GM19467 (cell line): ENCODE measurements around the gene STRIP1.
"Not testable (repeated sequence)": the region's sequence is repeated elsewhere in the genome, so short reads cannot be mapped to it uniquely, and the experiment has no call there.

Source experiments
- ATAC-seq: cut with Tn5 transposase; IDR thresholded peaks from one replicate; pipeline ENCODE4 v1.9.1; 2021; ENCODE audit warnings: mild to moderate bottlenecking, moderate library complexity; ENCODE audit not compliant: unreplicated experiment

The STRIP1 gene

DNA sequence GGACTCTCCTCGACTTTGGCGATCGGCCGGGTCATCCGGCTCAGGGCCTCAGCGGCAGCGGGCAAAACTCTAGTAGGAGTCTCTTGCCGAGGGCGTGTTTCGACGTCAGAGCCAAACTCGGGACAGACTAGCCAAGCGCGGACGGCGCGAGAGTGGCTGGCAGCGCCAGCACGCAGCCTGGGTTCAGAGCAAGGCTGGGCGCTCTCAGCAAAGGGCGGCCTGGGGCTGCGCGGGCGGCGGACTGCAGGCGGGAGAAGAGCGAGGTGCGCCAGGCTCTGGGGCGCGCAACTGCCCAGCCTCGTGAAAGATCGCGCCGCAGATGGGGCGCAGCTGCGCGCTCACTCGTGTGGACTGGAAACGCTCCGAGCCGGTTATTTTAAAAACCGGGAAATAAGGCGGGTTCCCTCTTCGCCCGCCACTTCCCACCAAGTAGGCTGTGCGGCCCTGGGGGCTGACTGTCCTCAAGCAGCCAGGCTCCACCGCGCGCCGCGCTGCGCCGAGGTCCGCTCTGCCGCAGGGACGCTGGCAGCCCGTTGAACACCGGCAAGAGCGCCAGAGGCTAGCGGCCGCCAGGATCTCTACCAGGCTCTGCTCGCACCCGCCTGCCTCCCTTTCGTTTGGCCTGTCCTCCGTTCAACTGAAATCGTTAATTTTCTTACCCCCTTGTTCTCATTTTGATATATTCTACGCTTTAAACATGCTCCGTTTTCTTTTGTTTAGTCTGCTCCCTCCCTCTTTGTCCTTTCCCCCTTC is 33.6 kb downstream of the STRIP1 start:
- no peak for ATAC-seq

DNA sequence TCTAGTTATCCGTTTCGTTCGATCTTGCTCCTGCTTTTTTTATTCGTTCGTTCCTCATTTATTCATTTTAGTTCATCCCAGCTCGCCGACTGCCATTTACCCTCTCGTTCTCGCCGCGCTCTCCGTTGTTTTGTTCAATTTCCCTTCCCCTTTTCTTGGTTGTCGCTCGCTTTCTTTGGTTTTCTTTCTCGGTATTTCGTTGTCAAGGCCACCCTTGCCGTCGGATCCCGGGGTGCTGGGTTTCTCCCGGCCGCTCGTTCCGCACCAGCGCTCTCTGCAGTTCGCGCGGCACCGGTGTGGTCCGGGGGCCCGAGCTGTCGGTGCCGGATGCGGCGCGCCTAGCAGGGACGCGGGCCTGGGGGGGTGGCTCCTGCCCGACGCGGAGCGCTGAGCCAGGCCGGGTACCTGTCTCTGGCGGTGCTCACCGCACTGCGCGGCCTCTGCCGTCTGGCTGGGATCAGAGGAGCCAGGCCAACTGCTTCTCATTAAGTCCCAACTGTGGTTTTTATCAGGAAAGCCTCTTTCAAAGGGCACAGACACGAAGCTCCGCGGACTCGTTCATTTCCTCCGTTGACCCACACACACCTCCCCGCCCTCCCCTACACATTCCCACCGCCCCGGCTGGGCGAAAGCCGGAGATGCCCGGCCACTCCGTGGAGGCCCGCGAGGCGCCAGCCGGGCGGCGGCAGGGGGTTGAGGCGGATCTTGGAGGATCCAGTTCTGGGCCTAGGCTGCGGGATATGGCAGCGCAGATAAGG is 34.4 kb downstream of the STRIP1 start:
- no peak for ATAC-seq

DNA sequence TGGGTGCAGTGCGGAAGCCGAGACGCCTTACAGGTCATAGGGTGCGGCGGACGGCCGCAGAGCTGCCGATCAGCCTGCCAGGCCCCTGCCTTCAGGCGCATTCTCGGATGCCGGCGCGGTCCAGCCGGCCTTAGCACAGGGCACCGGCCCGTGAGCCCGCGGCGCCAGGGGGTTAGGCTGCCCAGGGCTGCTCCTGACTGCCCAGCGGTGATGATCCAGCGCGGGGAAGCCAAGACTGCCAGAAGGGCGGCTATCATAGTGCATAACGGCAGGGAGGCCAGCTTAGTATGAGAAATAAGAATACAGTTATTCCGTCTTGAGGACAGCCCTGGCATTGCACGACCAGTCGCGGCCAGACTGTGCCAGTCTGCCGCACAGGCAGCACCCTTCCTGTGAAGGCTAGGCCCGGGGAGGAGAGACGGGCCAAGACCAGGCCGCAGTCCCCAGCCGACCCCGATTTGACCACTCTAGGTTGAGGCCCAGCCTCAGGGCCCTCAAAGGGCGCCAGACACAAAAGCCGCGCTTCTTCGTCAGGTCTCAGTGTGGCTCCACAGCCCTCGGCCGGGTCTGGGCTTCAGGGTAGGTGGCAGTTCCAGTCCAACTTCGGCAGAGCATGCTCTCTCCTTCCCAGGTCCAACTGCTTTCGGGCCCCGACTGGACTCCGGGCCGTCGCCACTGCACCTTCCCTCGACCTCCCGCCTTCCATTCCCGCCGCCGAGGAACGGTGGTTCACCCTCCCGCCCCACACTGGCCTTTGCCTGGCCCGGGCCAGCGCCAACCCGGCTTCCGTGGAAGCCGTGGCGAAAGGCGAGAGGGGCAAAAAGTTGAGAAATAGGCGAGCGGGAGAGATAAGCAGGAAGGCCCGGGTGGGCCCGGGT is 35.2 kb downstream of the STRIP1 start:
- no peak for ATAC-seq

DNA sequence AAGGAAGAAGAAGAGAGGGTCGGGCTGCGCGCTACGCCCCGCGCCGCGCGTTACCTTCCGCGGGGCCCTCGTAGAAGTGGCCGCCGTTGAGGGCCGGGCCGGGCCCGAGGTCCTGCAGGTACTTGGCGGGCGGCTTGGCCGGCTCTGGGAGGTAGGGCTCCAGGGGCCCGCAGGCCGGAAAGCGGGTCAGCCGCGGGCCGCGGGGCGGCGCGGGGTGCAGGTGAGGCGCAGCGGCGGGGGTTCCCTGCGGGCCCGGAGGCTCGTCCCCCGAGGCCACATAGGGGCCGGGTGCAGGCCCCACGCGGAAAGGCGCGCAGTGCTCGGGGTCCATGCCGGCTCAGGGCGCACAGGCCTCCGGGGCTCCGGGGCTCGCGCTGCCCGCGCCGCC is 35.9 kb downstream of the STRIP1 start:
- no peak for ATAC-seq

DNA sequence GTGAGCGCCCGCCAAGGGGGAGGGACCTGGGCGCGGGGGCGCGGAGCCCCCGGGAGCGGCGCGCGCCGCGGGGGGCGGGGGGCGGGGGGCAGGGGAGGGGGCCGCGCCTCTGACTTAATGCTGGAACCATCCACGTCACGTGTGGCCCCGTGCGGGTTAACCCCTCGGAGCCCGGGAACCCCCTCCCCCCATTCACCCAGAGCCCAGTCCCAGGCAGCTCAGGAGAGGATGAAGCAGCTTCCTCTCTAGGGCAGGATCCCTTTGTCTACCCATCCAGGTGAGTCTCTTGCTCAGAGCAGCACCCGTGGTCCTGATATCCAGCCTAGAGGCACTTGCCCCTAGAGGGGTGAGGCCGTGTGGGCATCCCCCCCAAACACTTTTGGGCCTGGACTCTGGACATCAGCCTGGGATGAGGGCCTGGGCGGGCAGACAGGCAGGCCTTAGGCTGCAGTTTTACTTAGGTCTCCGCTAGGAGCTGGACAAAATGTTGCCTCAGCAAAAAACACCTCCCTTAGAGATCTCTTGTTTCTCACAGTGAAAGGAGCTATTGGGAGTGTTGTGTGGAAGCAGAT is 36.3 kb downstream of the STRIP1 start, which contains the start of gene ALX3:
TSS of gene ALX3 (minus strand) at position 2 of the 572 bp plus-strand sequence. CDS start 60 bp downstream, outside the sequence.
- ATAC-seq: no peak

DNA sequence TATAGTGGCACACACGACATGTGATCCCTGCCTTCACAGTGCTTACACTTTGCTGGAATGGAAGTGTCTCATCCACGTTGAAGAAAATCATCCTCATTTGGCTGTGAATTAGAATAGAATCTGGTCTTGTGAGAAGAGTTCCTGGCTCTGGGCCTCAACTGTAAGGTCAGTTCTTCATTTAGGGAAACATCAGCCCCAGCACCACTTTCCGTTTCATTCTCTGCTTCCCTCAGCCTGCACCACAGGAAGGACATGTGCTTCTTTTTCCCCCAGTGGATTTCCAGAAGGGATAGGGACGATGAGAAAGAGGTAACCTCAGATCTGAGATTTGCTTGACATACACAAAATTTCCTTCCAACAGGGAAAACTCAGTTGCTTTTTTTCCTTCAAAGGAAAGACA is 39.7 kb downstream of the STRIP1 start:
- no peak for ATAC-seq

DNA sequence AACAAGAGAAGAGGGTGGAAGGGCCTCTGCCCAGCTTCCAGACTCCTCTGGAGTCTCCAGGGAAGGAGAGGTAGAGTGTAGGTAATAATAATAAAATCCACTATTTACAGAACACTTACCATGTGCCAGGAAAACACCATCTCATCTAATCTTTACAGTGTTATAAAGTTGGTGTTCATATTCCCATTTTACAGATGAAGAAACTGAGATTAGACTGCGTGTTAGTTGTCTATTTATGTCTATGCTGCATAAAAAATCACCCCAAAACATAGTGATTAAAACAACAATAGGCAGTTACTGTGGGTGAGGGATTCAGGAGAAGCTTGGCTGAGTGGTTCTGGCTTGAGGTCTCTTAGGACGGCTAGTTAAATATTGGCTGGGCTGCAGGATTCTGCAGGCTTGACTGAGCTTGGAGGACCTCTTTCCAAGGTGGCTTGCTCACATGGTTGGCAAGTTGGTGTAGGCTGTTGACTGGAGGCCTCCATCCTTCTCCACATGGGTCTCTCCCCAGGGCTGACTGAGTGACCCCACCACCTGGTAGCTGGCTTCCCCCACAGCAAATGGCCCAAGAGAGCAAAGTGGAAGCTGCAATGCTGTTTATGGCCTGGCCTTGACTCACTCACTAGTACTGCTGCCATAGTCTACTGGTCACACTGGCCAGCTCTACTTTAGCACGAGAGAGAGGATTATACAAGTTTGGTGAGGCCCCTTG is 42.5 kb downstream of the STRIP1 start:
- ATAC-seq: no peak

DNA sequence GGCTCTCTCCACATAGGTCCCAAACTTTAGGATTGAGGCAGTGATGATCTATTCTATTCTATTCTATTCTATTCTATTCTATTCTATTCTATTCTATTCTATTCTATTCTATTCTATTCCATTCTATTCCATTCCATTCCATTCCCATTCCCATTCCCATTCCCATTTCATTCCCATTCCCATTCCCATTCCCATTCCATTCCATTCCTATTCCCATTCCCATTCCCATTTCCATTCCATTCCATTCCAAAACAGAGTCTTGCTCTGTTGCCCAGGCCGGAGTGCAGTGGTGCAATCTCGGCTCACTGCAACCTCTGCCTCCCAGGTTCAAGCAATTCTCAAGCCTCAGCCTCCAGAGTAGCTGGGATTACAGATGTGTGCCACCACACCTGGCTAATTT is 45.6 kb downstream of the STRIP1 start:
- not testable (repeated sequence) for ATAC-seq

DNA sequence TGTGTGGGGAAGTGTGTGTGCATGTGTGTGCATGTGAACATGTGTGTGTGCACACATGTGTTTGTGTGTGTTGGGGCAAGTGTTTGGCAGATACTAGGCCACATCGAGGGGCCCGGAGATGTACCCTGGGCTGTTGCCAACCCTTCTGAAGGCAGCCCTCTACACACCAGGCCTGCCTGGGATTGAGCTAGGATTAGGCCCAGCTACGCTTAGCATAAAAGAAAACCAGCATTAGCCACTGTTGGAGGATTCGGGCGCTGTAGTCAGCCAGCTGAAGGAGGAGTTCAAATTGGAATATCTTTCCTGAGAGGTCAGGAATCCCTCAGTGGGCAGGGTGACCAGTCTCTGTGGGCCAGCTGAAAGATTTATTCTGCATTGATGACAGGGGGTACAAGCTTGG is 46.6 kb downstream of the STRIP1 start:
- no peak for ATAC-seq

DNA sequence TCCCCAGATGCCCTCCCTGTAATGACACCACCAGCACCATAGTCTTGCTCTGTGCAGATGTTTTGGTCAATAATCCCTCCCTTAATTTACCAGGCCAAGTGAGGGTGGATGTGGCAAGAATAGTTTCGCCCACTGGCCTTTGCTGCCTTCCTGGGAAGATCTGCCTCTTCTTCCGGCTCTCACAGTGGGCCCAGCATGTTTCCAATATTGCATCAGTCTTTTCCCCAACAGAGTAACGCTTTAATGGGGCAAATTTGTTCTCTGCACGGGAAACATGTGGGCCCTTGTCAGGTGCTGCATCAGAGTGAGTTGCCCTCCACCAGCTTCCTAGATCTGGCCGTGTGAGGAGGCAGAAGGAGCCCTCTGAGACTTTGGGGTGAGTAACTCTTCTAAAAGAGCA is 48.1 kb downstream of the STRIP1 start:
- no peak for ATAC-seq

DNA sequence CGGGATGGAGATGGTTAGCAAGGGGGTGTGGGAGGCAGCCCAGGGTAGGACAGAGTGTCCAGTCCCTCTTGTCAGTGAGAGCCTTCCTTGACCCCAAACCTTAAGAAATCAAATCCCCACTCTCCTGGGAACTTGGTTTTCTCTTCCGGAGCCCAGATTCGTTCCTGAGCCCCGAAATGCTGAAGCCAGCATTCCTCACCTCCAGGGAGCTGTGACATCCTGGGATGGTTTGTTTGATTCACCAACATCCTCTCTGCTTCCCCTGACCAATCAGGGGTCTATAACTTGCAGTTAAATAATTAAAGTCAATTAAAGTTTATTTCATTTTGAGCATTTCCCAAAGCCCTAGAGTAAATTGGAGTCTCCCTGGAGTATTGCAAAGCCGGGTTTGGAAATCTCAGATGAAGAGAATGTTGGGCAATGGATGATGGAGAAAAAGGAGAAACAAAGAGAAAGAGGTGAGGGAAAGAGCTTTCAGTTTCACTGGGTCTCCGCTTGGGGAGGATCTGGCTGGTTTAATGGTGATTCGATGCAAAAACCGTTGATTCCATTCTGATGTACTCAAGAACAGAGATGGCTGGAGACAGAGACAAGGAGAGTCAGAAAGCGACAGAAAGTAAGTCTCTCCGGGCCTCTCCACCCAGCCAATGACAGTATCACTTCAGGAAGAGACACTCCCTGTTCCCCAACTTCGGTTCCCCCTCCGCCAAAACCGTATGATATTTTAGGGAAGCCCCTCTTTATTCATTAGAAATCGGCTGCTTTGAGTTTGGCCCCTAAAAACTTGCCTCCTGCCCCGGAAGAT is 48.8 kb downstream of the STRIP1 start:
- no peak for ATAC-seq

DNA sequence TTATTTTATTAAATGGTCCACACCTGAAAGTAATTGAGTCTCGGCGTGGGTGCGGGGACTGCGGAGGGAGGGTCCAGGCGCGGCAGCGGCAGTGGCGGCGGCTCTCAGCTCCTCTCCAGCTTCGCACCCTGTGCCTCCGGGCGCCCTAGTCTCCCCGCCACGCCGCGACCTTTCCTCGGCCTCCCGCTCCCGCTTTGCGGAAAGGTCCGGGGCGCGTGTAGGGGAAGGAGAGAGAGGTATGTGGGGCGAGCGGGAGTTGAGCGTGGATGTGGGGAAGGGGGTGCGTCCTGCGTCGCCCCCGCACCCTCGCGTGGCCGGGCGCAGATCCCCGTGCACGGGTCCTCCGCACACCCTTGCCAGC is 49.4 kb downstream of the STRIP1 start:
- no peak for ATAC-seq

DNA sequence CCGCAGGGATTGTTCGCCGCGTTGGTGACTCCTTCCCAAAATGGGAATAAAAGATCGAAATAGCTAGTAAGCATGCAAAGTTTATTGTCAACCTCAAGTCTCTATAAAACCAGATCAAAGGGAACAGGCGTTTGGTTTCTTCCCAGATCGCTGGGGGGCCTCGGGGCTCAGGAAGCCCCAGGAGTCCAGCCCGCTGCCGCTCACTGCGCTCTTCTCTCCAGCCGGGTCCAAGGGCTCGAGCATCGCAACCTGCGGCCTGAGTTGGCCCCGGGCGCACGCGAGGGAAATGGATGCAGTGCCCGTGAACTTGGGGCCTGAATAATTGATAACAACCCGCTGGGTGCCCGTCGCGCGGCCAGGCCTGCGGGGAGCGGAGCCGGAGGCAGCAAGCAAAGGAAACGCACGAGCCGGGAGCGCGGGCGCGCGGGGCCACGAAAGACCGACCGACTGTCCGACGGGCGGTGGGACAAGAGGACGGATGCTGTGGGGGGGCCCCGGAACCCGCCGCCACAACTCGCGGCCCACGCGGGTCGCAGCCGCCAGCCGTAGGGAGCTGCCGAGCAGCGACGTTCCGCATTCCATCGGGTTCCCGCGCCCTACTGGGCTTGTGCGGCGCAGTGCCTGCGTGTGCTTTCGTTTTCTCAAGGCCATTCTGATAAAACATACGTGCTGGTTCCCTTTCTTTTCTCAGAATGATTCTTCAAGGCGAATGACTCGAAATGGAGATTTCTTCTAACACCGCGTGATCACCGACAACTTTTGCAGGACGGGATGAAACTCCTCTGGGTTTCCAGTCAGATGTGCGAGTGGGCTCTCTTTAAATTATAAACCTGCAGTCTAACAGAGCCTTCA is 50.0 kb downstream of the STRIP1 start:
- ATAC-seq: no peak

DNA sequence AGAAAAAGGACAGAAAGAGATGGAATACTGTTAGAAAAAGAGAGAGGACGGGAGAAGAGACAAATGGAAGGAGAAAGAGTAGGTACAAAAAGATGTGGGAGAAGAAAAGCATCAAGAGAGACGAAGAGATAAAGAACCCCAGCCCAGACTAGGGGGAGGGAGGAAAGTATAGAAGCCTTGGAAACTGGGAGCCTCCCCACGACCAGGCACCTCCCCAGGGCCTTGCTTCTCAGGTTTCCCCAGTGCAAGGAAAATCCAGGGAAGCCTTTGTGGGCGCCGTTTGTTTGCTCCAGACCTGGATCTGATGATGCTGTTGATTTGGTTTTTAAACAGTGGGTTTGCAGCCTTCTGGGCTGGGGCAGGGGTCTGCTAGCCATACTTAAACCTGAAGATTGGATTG is 51.2 kb downstream of the STRIP1 start:
- ATAC-seq: no peak

DNA sequence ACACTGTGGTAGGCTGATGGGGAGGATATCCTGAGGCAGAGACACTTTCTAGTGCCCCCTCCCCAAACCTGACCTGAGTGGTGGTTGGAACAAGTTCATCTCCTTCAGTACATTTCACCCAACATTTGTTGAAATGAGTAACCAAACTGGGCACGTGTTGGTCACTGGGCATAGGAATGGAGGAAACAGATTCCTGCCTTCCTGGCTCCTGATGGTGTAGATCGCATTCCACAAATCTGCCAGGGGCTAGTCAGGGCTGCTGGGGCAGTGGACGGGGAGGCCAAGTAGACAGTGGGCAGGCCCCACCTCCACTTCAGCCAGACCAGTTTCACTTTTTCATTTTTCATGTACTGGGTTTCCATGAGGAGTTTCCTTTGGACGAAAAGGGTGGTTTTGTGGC is 52.5 kb downstream of the STRIP1 start:
- ATAC-seq: no peak

DNA sequence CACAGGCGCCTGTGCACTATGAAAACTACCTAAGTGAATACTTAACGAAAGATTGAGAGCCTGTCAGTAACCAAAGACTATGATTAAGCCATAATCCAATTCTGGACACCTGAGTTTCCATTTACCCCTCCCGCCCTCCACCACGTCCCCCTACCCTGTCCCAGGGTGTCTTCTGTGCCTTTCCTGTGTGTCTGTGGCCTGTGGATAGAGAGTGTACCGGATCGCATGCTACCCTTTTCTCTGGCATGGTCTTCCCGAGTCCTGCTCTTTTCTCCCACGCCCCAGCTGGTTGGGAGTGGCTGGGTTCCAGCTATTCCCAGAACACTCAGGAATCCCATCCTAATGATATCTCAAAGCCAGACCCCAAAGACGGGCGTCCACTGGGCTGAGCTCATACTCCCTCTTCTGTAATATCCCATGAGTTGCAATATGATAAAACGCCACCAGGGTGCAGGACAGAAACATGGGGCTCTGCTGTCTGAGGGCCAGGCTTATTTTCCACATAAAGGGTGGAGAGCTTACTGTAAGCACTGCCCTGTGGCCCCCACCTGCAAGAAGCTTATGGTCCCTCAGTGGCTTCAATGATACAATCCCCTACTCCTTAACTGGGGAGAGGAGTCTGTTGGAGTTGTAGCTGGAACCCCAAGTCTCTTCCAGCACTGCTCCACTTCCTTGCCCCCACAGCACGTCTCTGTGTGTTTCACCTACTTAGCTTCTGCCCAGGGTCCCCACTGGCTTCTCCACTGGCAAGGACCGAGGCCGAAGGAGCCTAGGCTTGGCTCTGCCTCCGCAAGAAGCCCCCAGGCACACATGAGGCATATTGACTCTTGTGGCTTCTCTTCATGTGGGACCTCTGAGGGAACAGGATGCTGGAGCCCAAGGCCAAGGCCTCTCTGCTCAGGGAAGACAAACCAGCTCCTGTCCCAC is 53.7 kb downstream of the STRIP1 start:
- ATAC-seq: no peak

DNA sequence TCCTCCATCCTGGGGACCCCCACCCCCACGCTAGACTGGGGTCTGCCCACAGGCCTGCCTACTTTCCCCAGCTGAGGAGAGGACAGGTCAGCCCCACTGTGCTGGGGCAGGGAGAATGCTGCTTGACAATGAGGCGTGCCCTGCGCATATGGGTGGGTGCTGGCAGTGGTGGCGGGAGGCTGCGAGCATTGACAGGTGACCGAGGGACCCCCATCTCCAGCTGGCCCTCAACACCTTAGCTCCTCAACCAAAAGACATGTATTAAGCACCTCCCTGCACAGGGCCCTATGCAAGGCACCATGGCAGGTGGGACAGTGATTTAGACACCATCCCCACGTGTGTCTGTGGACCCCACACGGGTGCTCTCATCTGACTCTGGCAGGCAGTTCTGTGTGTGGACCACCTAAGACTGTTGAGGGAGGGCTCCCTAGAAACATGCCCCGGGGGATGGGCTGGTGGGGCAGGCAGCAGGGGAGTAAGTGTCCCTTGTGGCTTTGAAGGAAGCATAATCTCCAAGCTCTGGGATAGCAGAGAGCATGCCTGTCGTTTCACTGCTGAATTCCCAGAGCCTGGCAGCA is 54.4 kb downstream of the STRIP1 start:
- no peak for ATAC-seq
